RPMI8226 (cell line): ENCODE measurements around the gene UNC119B.

ENCODE experiments used
- DNase-seq: peaks from one replicate; pipeline ENCODE4 v3.0.0-alpha.2; 2015

Gene UNC119B

DNA sequence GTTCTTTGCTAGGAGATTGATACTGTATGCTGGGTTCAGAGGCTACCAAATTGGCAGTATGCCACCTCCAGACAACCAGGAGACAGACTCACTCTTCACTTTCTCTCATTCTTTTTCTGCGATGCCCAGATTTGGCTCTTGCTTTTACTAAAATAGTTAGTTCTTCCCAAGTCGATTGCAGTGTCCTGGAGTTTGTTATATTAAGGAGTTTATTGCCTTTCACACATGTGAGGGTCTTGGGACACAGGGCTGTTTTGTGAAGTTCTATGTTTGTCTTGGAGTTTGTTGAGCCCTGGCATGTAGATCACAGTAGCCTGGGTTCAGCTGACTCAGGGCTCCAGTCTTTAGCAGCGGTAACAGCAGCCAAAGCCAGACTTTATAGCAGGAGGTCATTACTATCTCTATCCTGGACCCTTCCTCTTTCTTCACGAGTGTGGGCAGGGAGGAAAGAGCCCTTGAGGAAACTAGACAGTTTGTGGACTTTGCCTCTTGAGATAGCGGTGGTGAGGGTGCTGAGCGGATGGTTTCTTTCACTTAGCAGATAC is 21.7 kb upstream of the UNC119B start:
- peak; percentile 70 for DNase-seq

DNA sequence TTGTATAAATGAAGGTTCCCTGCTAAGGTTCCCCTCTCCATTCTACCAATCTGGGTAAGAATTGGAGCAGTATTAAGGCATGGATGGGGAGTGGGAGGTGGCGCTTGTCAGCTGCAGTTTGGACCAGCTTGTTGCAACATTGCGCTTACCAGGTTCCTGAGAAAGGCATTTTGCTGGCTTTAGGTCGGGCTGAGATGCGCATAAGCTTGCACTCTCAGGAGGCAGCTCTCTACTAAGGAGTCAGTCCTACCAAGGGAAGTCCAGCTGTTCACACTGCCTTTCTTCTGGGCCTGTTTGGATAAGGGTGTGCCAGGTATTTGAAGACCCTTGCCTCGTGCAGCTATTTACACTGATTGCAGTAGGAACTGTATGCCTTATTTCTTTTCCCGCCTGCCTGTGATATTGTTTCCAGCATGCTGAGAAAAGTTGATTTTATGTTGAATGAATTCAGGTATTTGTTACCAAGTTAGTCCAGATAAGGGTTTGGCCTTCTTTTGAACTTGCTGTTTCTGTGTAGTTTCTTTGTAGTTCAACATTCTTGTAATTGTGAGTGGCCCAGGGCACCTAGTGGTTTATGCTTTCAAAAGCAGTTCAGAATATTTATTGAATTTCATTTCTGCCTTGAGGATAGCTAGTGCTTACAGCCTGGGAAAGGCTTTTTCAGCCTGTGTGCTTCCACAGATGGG is 20.7 kb upstream of the UNC119B start:
- DNase-seq = no peak

DNA sequence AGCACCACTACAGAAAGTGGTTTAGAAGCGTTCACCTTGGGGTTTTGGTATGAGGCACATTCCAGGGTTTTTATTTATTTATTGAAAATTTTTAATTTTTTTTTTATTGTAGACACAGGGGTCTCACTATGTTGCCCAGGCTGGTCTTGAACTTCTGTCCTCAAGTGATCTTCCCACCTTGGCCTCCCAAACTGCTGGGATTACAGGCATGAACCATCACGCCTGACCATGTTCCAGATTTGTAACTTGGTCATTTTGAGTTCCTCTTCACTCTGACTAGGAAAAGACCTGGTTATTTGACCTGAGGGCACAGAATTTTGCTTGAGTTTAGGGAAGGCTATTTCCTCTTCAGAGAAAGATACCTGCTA is 20.2 kb upstream of the UNC119B start:
- no peak for DNase-seq

DNA sequence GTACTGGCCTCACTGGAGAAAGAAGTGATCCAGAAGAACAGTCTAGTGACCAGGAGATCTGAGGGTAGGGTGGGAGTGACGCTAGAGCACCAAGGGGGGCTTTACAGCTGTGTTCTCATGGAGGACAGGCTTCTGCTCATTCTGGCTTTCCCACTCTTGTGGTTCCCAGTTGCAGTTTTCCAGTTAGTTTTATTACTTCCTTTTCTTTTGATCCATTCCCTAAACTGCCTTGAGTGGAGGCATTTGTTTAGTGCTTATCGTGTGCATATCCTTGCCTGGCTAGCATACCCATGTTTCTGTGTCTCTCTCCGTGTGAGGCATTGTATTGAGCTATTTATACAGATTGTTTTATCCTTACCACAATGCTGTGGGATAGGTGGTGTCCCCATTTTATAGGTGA is 19.3 kb upstream of the UNC119B start:
- DNase-seq = no peak

DNA sequence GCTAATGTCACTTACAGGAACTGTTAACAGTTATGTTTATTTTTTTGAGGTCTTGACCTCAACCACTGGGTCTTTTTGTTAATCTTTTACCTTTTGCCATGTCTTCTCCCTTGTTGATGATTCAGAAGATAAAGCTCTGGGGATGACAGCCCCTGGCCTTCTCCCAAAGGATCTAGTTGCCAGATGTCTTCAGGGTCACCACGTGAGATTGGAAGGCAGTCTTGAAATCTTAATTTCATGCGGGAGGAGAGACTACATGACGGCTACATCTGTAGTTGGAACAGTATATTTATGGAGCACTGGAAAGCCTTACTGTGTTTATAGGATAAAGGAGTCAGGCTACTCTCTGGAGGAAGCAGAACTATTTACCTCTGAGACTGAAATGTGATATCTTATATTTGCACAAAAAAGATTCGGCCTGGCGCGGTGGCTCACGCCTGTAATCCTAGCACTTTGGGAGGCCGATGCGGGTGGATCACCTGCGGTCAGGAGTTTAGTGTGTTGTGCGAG is 17.7 kb upstream of the UNC119B start:
- no peak for DNase-seq

DNA sequence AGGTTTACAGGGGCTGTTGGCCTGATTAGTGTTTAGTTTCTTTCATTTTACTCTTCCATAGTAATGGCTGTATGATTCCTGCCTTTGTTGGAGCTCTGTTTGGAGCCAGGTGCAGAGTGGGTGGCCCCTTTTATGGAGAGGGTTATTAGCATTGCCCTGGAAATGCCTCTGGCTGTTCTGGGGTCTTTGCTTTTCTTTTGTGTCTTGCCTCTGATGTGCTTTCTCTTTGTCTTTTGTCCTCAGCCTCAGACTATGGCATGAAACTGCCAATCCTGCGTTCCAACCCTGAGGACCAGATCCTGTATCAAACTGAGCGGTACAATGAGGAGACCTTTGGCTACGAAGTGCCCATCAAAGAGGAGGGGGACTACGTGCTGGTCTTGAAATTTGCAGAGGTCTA is 16.4 kb upstream of the UNC119B start:
- no peak for DNase-seq

DNA sequence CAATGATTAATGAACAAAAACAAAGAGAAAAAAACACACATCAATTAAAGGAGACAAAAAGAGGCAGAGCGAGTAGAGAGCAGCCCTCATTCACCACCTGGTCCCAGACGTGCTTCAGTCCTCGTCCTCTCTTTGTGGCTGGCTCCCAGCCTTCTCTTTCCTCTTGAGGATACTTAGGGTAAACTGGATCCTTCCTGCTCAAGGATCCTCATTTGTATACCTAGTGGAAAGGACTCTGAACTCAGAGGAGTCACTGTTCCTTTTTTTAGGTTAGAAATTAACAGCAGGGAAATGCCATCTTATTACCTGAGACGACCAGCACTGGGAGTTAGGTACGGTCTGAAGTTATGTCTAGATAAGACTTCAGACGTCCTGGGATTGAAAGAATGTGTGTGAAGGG is 13.6 kb upstream of the UNC119B start:
- no peak for DNase-seq

DNA sequence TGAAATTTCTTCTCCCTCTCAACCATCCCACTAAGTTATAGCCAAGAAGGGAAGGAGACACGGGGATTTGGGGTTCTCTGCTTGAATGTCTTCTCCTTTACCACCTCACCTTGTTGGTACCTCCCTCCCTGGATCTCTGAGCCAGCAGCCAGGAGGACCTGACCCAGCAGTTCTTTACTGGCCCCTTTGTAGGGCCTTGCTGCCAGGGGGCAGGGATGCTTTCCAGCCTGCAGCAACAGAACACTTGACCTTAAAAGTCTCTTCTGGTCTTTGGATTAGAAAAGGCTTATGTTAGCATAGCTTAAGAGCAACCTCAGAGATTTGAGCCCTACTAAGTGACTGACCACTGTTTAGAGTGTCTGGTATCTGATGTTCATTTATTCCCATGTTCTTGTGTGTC is 12.9 kb upstream of the UNC119B start:
- DNase-seq = no peak

DNA sequence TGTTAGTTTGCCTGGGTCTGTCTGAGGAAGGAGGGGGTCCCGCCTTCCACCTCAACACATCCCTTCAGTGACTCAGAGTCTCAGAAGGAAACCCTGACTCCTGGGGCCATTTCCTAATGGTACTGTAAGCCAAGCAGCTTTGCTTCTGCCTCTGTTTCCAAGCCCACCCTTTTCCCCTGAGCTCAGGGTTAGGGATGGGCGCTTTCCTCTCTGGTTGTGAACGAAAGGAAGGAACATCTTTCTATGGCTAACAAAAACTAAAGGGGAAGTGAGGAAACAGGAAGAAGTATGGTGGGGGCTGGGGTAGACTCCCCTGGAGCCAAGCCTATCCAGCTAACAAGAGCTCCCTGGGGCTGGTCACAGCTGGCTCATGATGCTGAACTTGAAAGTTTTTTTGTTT is 11.6 kb upstream of the UNC119B start:
- no peak for DNase-seq

DNA sequence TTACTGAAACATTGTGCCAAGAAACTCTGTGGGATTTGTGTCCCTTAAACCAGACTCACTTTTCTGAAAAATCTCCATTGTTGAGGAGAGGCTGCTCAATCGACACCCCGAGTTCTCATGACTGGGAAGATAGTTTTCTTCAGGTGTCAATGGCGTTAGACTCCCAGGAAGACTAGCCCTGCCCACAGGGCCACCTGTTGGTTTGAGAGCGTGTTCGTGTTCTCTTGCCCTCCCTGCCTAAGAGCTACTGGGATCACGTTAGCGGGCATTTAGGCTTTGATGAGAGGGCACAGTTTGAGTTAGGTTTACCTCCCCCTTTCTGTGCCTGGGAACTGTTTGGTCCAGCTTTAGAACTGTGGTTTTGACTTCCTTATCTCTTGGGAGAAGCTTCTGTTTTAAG is 10.7 kb upstream of the UNC119B start:
- DNase-seq = no peak

DNA sequence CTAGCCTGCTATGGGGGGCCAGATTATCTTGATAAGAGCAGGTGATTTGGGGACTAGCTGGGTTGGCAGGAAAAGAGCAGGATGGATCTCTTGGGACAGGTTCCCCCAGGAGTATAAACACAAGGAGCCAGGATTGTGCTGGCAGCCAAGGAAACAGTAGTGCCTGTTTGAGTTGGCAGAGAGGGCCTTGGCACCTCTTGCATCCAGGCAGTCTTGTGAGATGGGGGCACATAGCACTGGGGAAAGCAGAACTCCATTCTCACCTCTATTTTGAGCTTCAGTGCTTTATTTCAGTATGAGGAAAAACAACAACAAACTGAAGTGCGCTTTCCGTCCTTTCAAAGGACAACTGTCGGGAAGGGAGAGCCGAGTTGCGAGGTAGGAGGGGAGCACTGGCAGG is 9.4 kb upstream of the UNC119B start:
- DNase-seq = no peak

DNA sequence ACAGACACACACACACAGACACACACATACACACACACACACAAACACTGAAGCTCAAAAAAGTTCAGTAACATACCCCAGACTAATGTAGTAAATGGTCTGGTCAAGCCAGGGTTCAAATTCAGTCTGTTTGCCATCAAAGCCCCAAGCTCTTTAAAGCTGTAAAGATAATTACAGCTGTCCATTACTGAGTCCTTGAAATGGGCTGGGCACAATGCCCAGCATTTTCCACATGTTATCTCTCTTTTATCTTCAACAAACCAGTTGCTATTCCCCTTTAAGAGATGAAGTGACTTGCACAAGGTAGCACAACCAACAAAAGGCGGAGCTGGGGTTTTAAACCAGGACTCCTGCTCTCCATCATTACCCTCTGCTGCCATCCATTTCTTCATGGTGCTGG is 7.6 kb upstream of the UNC119B start:
- no peak for DNase-seq

DNA sequence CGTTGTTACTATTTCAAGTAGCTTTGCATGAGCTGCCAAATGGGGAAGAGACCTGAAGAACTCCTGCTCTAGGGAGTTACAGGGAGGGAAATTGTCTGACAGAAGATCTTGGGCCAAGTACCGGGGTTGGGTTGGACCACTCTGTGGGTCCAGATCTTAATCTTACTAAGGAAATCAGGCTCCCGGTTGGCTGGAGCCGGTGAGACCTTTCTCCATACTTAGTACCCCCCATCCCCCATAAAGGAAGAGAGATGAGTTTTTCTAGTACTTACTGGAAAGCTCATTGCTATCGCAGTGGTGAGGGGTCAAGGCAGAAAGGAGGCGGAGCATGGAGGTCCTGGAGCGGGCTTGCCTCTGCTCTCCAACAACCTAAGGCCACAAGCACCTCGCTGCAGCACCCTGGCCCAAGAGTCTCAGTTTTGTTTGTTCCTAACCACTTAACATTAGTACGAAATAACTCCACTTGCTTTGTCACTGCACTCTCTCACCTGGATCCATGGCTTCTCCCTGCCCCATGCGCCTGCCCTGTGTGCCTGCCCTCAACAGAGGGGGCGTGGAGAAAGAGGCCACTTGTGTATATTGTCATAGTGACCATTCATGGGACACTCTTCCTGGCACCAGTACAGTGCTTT is 6.8 kb upstream of the UNC119B start:
- no peak for DNase-seq

DNA sequence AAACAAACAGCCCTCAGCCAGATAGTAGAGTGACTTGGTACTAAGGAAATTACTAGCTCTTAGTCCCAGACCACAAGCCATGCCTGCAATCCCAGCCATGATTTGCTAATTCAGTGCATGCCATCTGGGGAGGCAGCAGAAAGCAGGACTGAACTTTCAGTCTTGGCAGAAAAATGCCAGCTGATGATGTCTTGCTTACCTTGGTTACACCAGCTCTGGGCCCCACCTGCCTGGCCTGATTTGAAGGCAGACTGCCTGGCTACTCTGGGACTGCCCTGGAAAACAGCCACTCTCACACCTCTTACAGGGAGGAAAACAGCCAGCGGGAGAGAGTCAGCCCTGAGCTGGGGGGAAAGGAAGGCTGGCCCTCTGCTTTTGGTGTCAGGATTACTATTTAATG is 4.6 kb upstream of the UNC119B start:
- no peak for DNase-seq

DNA sequence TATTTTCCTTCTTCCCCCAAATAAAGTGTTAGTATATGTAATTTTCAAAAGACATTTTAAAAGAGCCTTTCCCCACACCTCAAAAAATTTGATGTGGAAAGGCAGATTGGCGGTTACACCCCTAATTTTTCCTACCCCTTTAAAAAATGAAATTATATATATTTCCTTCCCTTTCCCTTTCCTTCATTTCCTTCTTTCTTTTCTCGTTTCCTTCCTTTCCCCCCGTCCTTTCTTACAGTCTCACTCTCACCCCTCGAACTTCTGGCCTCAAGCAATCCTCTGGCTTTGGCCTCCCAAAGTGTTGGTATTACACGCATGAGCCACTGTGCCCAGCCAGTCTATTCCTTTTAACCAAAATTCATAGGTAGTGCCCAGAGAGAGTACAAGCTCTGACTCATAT is 4.2 kb upstream of the UNC119B start:
- DNase-seq = no peak

DNA sequence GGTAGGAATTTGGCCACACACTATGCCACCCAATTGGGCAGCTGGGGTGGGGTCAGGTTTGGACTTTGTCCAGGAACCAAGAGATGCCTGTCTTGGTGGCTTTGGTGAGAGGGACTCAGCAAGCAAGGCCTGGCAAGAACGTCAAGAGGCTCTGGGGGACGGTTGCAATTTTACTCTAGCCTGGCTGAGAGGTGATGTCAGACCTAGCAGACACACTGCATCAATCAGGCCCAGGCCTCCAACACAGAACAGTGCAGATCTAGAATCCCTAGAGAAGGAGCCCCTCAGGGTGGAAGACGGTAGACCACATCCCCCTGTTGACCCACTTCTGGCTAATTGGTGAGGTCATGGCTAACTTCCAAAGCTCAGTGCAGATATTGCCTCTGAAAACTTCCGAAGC is 1.6 kb upstream of the UNC119B start:
- no peak for DNase-seq

DNA sequence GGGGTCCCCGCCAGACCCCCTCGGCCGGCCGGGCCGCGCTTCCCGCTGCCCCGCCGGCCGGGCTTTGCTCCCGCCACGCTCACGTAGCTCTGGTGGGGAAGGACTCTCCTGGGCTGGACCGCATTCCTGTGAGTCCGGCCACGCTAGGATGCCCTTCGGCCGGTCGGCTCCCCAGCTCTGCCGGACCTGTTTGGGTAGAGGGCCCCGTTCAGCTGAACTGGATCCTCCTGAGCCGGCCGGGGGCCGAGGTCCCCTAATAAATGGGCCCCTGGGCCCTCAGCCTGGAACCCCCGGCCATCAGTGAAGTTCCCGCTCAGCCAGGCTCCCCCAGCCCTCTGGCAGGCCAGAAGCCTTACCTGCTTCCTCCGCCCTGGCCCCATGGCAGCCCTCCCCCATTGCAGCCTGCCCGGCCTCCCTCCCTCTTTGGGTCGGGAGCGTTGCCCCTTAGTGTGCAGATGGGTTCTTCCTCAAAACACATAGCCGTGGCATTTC is 593 bp downstream of the UNC119B start:
- DNase-seq = no peak

DNA sequence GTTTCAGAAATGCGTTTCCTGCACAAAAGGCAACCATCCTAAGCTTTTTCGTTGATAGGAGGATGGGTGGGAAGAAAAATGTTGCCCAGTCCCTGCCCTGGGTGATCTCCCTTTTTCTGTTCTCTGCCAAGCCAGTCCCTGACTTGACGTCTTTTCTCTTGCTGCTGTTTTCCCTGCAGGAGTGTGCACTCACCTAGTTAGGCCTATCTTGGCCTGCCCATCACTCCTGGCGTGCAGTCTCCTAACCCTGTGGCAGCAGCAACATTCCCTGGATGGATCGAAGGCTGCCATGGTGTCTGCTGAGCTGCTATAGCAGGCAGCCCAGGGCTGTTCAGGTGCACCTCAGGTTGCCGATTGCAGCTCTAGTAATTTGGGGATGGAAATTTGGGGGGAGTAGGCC is 1.2 kb downstream of the UNC119B start:
- DNase-seq = no peak

DNA sequence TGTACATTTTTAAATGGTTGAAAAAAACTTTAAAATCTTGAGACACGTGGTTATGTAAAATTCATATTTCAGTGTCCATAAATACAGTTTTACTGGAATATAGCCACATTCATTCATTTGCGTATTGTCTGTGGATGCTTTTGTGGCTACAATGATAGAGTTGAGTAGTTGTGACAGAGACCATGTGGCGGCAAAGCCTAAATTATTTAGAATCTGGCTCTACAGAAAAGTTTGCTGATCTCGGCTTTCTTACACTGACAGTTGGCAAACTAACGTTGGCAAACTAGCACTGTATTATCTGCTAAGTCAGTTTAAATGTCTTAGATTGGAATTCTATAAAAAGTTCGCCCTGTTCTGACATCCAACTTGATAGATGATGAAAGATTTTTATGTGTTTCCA is 2.4 kb downstream of the UNC119B start:
- DNase-seq = no peak

DNA sequence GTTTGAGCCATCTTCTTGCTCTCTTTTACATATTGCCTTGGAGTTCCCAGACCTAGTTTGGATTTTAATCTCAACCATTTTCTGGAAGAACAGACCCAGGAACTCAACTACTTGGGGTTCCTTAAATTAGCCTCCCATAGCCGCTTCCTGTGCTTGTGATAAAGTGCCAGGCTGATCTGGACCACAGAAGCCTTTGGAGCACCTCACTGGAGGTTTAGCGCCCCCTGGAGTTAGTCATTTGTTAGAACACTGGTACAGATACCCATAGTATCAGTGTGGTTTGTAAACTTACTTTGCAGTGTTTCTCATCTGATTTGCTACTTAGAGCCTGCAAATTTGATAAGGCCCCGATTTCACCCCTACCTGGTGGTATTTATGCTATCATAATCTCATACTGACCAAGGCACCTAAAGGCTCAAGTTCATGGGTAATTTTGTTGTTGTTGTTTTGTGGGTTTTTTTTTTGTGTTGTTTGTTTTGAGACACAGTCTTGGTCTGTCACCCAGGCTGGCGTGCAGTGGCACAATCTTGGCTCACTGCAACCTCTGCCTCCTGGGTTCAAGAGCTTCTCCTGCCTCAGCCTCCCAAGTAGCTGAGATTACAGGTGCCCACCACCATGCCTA is 3.7 kb downstream of the UNC119B start:
- DNase-seq = peak; percentile 84

DNA sequence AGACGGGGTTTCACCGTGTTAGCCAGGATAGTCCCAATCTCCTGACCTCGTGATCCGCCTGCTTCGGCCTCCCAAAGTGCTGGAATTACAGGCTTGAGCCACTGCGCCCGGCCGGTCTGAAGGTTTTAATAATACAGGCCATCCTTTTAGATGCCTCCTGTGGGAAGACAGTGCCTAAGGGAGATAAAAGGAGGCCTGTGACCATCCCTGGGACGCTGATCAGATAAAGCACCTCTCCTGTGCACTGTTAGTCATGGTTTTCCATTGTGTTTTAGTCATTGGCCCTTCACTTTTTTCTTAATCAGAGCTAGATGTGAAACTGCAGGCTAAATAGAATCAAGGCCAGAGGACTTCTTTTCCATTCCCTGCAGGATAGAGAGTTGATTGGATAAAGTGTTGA is 7.8 kb downstream of the UNC119B start:
- DNase-seq = no peak

DNA sequence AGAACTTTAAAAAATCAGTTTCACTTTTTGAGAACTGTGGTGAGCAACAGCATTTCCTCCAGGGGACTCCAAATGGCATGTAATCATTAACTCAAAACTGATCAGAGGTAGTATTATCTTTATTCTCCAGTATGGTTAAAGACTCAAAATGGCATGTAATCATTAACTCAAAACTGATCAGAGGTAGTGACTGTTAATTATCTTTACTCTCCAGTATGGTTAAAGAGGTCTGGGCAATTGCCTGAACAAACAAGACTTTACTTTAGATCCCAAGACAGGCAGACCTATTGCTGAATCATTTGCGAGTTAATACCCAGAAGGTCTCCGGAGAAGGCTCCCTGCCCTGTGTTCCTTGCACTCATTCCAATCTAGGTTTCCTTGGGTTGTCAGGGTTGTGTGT is 8.8 kb downstream of the UNC119B start:
- no peak for DNase-seq

DNA sequence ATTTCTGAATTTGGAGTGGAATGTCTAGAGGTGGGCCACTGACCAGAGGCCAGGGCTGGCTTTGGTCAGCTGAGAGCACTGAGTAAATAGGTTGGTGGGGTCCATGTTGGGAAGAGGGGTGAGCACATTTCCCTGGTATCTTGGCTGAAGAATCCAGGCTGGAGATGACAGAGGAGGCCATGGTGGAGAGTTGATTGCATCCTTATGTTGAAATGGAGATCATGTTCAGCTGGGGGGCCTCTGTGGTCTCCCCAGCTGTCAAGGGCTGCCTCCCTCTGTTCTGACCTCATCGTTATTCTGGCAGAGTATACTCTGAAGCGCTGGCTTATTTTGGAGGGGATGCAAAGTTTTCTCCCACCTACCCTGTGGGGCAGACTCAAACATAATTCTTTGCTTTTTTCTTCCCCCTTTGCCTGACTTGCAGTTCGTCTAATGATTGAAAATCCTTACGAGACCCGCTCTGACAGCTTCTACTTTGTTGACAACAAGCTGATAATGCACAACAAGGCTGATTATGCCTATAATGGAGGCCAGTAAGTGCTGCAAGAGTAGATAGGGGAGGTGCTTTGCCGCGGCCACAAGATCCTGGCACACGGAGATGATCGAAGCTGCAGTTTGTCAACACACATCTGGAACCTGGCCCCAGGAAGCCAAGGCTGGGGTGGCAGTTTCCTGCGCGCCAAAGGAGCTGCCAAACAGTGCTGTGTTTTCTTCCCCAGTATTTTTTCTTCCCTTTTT is 9.4 kb downstream of the UNC119B start:
- DNase-seq = no peak
